ENCODE data around the gene ZDHHC14. TPM values are rescaled to one million over a fixed set of nuclear protein-coding genes. Genes with fewer than 3 reads are reported as not detected.
"Not testable (repeated sequence)": the region's sequence is repeated elsewhere in the genome, so short reads cannot be mapped to it uniquely, and the experiment has no call there.

ZDHHC14 gene
- total RNA-seq, 2 experiments from 2014 or later, result 10.7 to 12.1 TPM

DNA sequence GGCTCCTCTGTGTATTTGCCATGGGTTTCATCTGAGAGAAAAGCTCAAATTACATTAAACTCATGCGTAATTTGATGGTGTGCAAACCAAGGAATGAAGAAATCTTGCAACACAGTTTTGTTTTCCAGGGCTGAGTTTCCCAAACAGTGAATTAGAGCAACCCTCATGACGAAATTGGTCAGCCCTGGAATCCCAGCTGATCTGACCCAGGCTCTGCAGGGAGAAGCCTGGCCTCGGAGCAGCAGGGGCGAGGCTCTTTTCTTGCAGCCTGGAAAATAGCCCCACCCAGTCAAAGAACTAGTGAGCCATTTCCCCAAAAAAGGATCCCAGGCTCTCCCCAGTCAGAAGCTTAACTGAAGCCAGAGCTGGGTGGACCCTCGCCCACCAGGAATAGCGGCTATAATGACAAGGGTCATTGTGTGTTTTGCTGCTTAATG lies 334.8 kb downstream of the ZDHHC14 start:
- ATAC-seq (no peak), DNase-seq (no peak)
- no peak overlapping the region for H3K27ac Mint-ChIP-seq
- peaks cover 6% of the 10 kb centered on the region for H3K27me3 Mint-ChIP-seq (ENCODE audit: low read depth)
- H3K9me3 Mint-ChIP-seq (ENCODE audit: insufficient read depth), result no peaks in the 10 kb centered on the region
- CTCF ChIA-PET, result no interaction called here
- POLR2A ChIA-PET, result no interaction called here
- no peaks in the 10 kb centered on the region for H3K36me3 Mint-ChIP-seq (ENCODE audit: low read depth)
- H3K4me3 Mint-ChIP-seq, result no peak overlapping the region
- no peaks in the 10 kb centered on the region for H3K4me1 Mint-ChIP-seq (ENCODE audit: low read depth)

- H3K9me3 Mint-ChIP-seq (ENCODE audit: insufficient read depth), result no peaks in the 10 kb centered on the region
- no peaks in the 10 kb centered on the region for H3K4me1 Mint-ChIP-seq (ENCODE audit: low read depth)
- ChIA-PET CTCF (interaction anchor here (0.6 kb wide), 1 partner anchor 17 kb away, joined by 3 read pairs; no protein-coding TSS in a partner anchor), POLR2A (no interaction called here)
- H3K27me3 Mint-ChIP-seq (ENCODE audit: low read depth), result peaks cover 6% of the 10 kb centered on the region
- H3K4me3 Mint-ChIP-seq, result no peak overlapping the region
- no peak overlapping the region for H3K27ac Mint-ChIP-seq
- DNase-seq (no peak), ATAC-seq (no peak)
- H3K36me3 Mint-ChIP-seq (ENCODE audit: low read depth), result no peaks in the 10 kb centered on the region
Measured at GRCh38 chr6:157716251-157716995, 335.4 kb downstream of the ZDHHC14 start.

DNA sequence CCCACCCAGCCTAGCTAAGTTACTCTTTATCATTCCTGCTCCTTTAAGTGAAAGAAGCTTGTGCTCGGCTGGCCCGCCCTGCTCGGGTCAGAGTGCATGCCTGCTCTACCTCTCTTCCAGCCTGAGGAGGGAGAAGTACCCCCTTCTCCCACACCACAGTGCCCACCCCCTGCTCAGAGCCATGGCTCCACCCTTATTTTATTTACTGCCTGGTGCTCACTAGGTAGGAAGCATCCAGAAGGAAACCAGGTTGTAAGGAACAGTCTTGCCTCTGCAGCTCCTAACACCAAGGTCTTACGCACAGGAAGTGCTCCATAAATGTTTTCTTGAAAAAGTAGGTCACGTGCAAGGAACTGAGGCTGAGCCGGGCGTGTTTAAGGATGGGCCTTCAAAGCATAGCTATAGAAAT lies 336.4 kb downstream of the ZDHHC14 start:
- ATAC-seq (no peak), DNase-seq (no peak)
- Mint-ChIP-seq H3K36me3 (ENCODE audit: low read depth) (no peaks in the 10 kb centered on the region), H3K27me3 (ENCODE audit: low read depth) (peaks cover 6% of the 10 kb centered on the region), H3K9me3 (ENCODE audit: insufficient read depth) (no peaks in the 10 kb centered on the region), H3K27ac (no peak overlapping the region), H3K4me1 (ENCODE audit: low read depth) (no peaks in the 10 kb centered on the region), H3K4me3 (no peak overlapping the region)
- ChIA-PET POLR2A (interaction anchor here (0.6 kb wide), 1 partner anchor 181 kb away, joined by 3 read pairs; no protein-coding TSS in a partner anchor), CTCF (interaction anchor here (0.6 to 0.9 kb wide), 2 partner anchors 16 to 44 kb away, joined by 3 read pairs; no protein-coding TSS in a partner anchor)

DNA sequence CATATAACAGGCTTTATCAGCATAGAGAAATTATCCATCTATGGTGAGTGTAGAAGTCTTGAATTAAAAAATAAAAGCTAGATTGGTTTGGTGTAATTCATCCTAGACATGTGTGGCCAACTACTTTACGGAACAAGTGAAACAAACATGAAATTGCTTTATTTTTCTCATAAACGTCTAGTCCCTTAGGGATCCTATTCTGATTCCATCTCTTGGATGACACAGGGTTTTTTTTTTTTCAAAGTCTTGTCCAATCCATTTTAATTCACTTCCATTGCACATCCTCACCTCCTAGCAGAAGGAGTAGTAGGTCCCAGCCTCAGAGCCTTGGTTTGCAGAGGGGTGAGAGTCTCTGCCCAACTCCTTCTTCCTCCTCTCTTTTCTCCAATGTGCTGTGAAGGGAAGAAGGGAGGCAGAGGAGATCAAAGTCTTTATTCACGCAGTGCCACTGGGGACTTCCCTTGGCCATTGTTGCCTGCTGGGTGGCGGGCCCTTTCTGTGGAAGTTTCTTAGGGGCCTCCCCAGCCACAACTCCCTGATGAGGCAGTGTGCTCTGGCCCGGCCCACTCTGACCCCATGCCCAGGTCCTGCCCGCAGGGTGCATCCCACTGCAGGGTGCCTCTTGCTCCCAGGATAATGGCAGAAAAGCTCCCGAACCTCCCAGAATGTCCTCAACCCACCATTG lies 337.7 kb downstream of the ZDHHC14 start:
- ChIA-PET POLR2A (no interaction called here), CTCF (interaction anchor here (0.9 kb wide), 1 partner anchor 52 kb away, joined by 3 read pairs; no protein-coding TSS in a partner anchor)
- H3K4me3 Mint-ChIP-seq, result no peak overlapping the region
- no peaks in the 10 kb centered on the region for H3K36me3 Mint-ChIP-seq (ENCODE audit: low read depth)
- H3K27ac Mint-ChIP-seq, result no peak overlapping the region
- no peaks in the 10 kb centered on the region for H3K4me1 Mint-ChIP-seq (ENCODE audit: low read depth)
- ATAC-seq (no peak), DNase-seq (no peak)
- peaks cover 9% of the 10 kb centered on the region for H3K27me3 Mint-ChIP-seq (ENCODE audit: low read depth)
- H3K9me3 Mint-ChIP-seq (ENCODE audit: insufficient read depth), result no peaks in the 10 kb centered on the region

DNA sequence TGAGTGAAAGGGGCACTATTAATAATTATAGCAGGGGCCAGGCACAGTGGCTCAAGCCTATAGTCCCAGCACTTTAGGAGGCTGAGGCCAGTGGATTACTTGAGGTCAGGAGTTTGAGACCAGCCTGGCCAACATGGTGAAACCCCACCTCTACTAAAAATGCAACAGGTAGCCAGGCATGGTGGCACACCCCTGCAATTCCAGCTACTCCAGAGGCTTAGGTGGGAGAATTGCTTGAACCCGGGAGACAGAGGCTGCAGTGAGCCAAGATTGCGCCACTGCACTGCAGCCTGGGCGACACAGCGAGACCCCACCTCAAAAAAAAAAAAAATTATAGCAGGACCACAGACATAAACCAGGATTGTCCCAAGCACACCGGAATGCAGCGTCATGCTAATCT lies 340.0 kb downstream of the ZDHHC14 start:
- ATAC-seq; CTCF ChIA-PET; H3K27ac Mint-ChIP-seq; H3K36me3 Mint-ChIP-seq (ENCODE audit: low read depth); POLR2A ChIA-PET; DNase-seq; H3K4me3 Mint-ChIP-seq; H3K4me1 Mint-ChIP-seq (ENCODE audit: low read depth): not testable (repeated sequence)
- H3K27me3 Mint-ChIP-seq (ENCODE audit: low read depth), result peaks cover 17% of the 10 kb centered on the region
- H3K9me3 Mint-ChIP-seq (ENCODE audit: insufficient read depth), result peaks cover 12% of the 10 kb centered on the region

DNA sequence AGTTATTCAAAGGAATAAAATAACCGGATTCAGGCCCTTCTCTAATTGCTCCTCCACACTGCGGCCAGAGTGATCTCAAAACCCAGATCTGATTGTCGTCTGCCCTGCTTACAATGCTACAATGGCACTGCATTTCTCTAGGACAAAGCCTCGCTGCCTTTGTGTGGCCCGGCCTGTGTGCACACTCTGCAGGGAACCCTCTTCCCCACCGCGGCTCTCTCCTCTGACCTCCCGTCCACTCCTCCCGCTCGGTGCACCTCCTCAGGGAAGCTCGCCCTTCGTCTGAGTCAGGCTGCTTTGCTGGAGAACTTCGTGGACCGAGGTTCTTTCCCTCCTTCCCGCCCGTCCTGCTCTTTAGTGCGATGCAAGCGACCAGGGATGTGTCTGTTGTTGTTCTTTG lies 340.4 kb downstream of the ZDHHC14 start:
- ATAC-seq (no peak), DNase-seq (no peak)
- CTCF ChIA-PET, result no interaction called here
- no peak overlapping the region for H3K27ac Mint-ChIP-seq
- H3K36me3 Mint-ChIP-seq (ENCODE audit: low read depth), result peaks cover 2% of the 10 kb centered on the region
- H3K4me3 Mint-ChIP-seq, result no peak overlapping the region
- POLR2A ChIA-PET, result no interaction called here
- peaks cover 12% of the 10 kb centered on the region for H3K9me3 Mint-ChIP-seq (ENCODE audit: insufficient read depth)
- H3K4me1 Mint-ChIP-seq (ENCODE audit: low read depth), result no peaks in the 10 kb centered on the region
- H3K27me3 Mint-ChIP-seq (ENCODE audit: low read depth), result peaks cover 20% of the 10 kb centered on the region

GRCh38 chr6:157721830-157722229 lies 340.8 kb downstream of the ZDHHC14 start:
- H3K27ac Mint-ChIP-seq, result no peak overlapping the region
- DNase-seq (no peak), ATAC-seq (no peak)
- ChIA-PET CTCF (no interaction called here), POLR2A (no interaction called here)
- H3K36me3 Mint-ChIP-seq (ENCODE audit: low read depth), result peaks cover 2% of the 10 kb centered on the region
- no peak overlapping the region for H3K4me3 Mint-ChIP-seq
- H3K4me1 Mint-ChIP-seq (ENCODE audit: low read depth), result no peaks in the 10 kb centered on the region
- H3K27me3 Mint-ChIP-seq (ENCODE audit: low read depth), result peaks cover 20% of the 10 kb centered on the region
- peaks cover 12% of the 10 kb centered on the region for H3K9me3 Mint-ChIP-seq (ENCODE audit: insufficient read depth)

- Mint-ChIP-seq H3K4me3 (no peak overlapping the region), H3K27me3 (ENCODE audit: low read depth) (peaks cover 19% of the 10 kb centered on the region), H3K27ac (no peak overlapping the region), H3K9me3 (ENCODE audit: insufficient read depth) (peaks cover 12% of the 10 kb centered on the region), H3K4me1 (ENCODE audit: low read depth) (no peaks in the 10 kb centered on the region), H3K36me3 (ENCODE audit: low read depth) (peaks cover 2% of the 10 kb centered on the region)
- DNase-seq, result no peak
- ChIA-PET POLR2A (no interaction called here), CTCF (interaction anchor here (0.9 kb wide), 1 partner anchor 150 kb away, joined by 3 read pairs; no protein-coding TSS in a partner anchor)
- ATAC-seq, result no peak
Measured at GRCh38 chr6:157723376-157723775, 342.4 kb downstream of the ZDHHC14 start.

- CTCF ChIA-PET, result interaction anchor here (0.6 to 1.5 kb wide), 2 partner anchors 57 to 70 kb away, joined by 3 read pairs; no protein-coding TSS in a partner anchor
- ATAC-seq (no peak), DNase-seq (no peak)
- Mint-ChIP-seq H3K27ac (no peak overlapping the region), H3K36me3 (ENCODE audit: low read depth) (peaks cover 2% of the 10 kb centered on the region), H3K27me3 (ENCODE audit: low read depth) (peaks cover 19% of the 10 kb centered on the region), H3K4me3 (no peak overlapping the region), H3K4me1 (ENCODE audit: low read depth) (no peaks in the 10 kb centered on the region), H3K9me3 (ENCODE audit: insufficient read depth) (peaks cover 12% of the 10 kb centered on the region)
- POLR2A ChIA-PET, result no interaction called here
Measured at GRCh38 chr6:157724138-157724820, 343.3 kb downstream of the ZDHHC14 start.

- ATAC-seq (no peak), DNase-seq (no peak)
- H3K9me3 Mint-ChIP-seq (ENCODE audit: insufficient read depth), result peaks cover 12% of the 10 kb centered on the region
- H3K4me1 Mint-ChIP-seq (ENCODE audit: low read depth), result no peaks in the 10 kb centered on the region
- no peak overlapping the region for H3K27ac Mint-ChIP-seq
- H3K36me3 Mint-ChIP-seq (ENCODE audit: low read depth), result peaks cover 2% of the 10 kb centered on the region
- H3K27me3 Mint-ChIP-seq (ENCODE audit: low read depth), result peaks cover 19% of the 10 kb centered on the region
- CTCF ChIA-PET, result interaction anchor here (1.5 kb wide), 1 partner anchor 58 kb away, joined by 3 read pairs; no protein-coding TSS in a partner anchor
- POLR2A ChIA-PET, result interaction anchor here (1.0 kb wide), 1 partner anchor 29 kb away, joined by 4 read pairs; no protein-coding TSS in a partner anchor
- H3K4me3 Mint-ChIP-seq, result no peak overlapping the region
Measured at GRCh38 chr6:157724960-157725741, 344.2 kb downstream of the ZDHHC14 start.

GRCh38 chr6:157725836-157726235 lies 344.8 kb downstream of the ZDHHC14 start:
- DNase-seq, result no peak
- Mint-ChIP-seq H3K4me1 (ENCODE audit: low read depth) (no peaks in the 10 kb centered on the region), H3K36me3 (ENCODE audit: low read depth) (peaks cover 2% of the 10 kb centered on the region), H3K4me3 (no peak overlapping the region), H3K27me3 (ENCODE audit: low read depth) (peaks cover 19% of the 10 kb centered on the region), H3K9me3 (ENCODE audit: insufficient read depth) (peaks cover 12% of the 10 kb centered on the region), H3K27ac (no peak overlapping the region)
- ChIA-PET CTCF (no interaction called here), POLR2A (interaction anchor here (1.0 kb wide), 1 partner anchor 29 kb away, joined by 4 read pairs; no protein-coding TSS in a partner anchor)
- no peak for ATAC-seq
